SJSA1 (cell line): Measurements from ENCODE around the gene GPBP1L1. TPM values are rescaled to one million over a fixed set of nuclear protein-coding genes. Genes with fewer than 3 reads are reported as not detected.

Experiments
- DNase-seq, 2 experiments: peaks; one replicate each; pipeline ENCODE4 v3.0.0-alpha.2; 2015 to 2020; ENCODE audit warnings: low spot score in 2 of 2, low read depth in 1 of 2
- H3K27ac ChIP-seq: fragments of 250-450 bp; sonication (Bioruptor Pico); 2 replicates; pipeline ENCODE4 v1.5.1; 2020; ENCODE audit warnings: mild to moderate bottlenecking, moderate library complexity
- H3K27me3 ChIP-seq: fragments of 250-450 bp; sonication (Bioruptor Pico); replicated peaks from 2 replicates; pipeline ENCODE4 v1.5.1; 2020; ENCODE audit warnings: mild to moderate bottlenecking, moderate library complexity
- H3K36me3 ChIP-seq: fragments of 250-450 bp; sonication (Bioruptor Pico); 2 replicates; pipeline ENCODE4 v1.5.1; 2020; ENCODE audit warnings: mild to moderate bottlenecking
- H3K4me1 ChIP-seq: fragments of 250-450 bp; sonication (Bioruptor Pico); replicated peaks from 2 replicates; pipeline ENCODE4 v1.6.1; 2021; ENCODE audit warnings: mild to moderate bottlenecking
- H3K4me3 ChIP-seq: fragments of 250-450 bp; sonication (Bioruptor Pico); 2 replicates; pipeline ENCODE4 v1.5.1; 2020; ENCODE audit warnings: mild to moderate bottlenecking
- H3K9me3 ChIP-seq: fragments of 250-450 bp; sonication (Bioruptor Pico); replicated peaks from 2 replicates; pipeline ENCODE4 v1.5.1; 2020; ENCODE audit warnings: mild to moderate bottlenecking
- total RNA-seq: library from RNA; depleted of rRNA; stranded (reverse); fragments of >200 nt; shearing (Covaris generic); gene quantifications from 2 replicates; pipeline ENCODE4 v1.2.3, GENCODE V29; 2014

Gene GPBP1L1
- total RNA-seq, 1 experiment from 2014 or later: 95.1 TPM

- Histone ChIP-seq H3K36me3 (peaks cover 30% of the 10 kb centered on the region), H3K4me1 (peaks cover 18% of the 10 kb centered on the region), H3K9me3 (no peaks in the 10 kb centered on the region; the same call in 1 of the 2 replicates), H3K27me3 (no peaks in the 10 kb centered on the region), H3K27ac (no peak overlapping the region), H3K4me3 (no peak overlapping the region)
- no peak for DNase-seq
Measured at GRCh38 chr1:45669859-45670655, 16.3 kb downstream of the GPBP1L1 start.

GRCh38 chr1:45669379-45669778 is 17.0 kb downstream of the GPBP1L1 start:
- no peaks in the 10 kb centered on the region for H3K27me3 ChIP-seq
- peak in 1 of 2 experiments; percentile 39 for DNase-seq
- H3K4me1 ChIP-seq: peaks cover 18% of the 10 kb centered on the region
- peaks cover 24% of the 10 kb centered on the region for H3K36me3 ChIP-seq
- H3K9me3 ChIP-seq: no peaks in the 10 kb centered on the region
- H3K27ac ChIP-seq: no peak overlapping the region
- no peak overlapping the region for H3K4me3 ChIP-seq

GRCh38 chr1:45668526-45668925 is 17.8 kb downstream of the GPBP1L1 start:
- no peak for DNase-seq
- H3K27me3 ChIP-seq: no peaks in the 10 kb centered on the region
- no peak overlapping the region for H3K27ac ChIP-seq
- H3K9me3 ChIP-seq: no peaks in the 10 kb centered on the region
- peaks cover 18% of the 10 kb centered on the region for H3K4me1 ChIP-seq
- H3K36me3 ChIP-seq: peaks cover 16% of the 10 kb centered on the region
- H3K4me3 ChIP-seq: no peak overlapping the region

- Histone ChIP-seq H3K4me3 (no peak overlapping the region), H3K27me3 (no peaks in the 10 kb centered on the region), H3K9me3 (no peaks in the 10 kb centered on the region), H3K27ac (no peak overlapping the region), H3K4me1 (peaks cover 18% of the 10 kb centered on the region), H3K36me3 (peaks cover 8% of the 10 kb centered on the region)
- no peak for DNase-seq
Measured at GRCh38 chr1:45667321-45668111, 18.8 kb downstream of the GPBP1L1 start.

- DNase-seq: no peak
- Histone ChIP-seq H3K4me1 (peaks cover 18% of the 10 kb centered on the region), H3K27me3 (no peaks in the 10 kb centered on the region), H3K4me3 (no peak overlapping the region), H3K36me3 (peaks cover 8% of the 10 kb centered on the region), H3K27ac (no peak overlapping the region), H3K9me3 (no peaks in the 10 kb centered on the region)
Measured at GRCh38 chr1:45666836-45667235, 19.5 kb downstream of the GPBP1L1 start.

- Histone ChIP-seq H3K36me3 (peaks cover 55% of the 10 kb centered on the region), H3K9me3 (no peaks in the 10 kb centered on the region), H3K27me3 (no peaks in the 10 kb centered on the region), H3K4me3 (no peak overlapping the region), H3K27ac (no peak overlapping the region), H3K4me1 (no peaks in the 10 kb centered on the region)
- no peak for DNase-seq
Measured at GRCh38 chr1:45660336-45660735, 26.0 kb downstream of the GPBP1L1 start.

GRCh38 chr1:45659222-45659621 is 27.1 kb downstream of the GPBP1L1 start:
- Histone ChIP-seq H3K4me1 (no peaks in the 10 kb centered on the region), H3K36me3 (peaks cover 66% of the 10 kb centered on the region)

GRCh38 chr1:45658171-45658570 is 28.2 kb downstream of the GPBP1L1 start:
- Histone ChIP-seq H3K4me1 (no peaks in the 10 kb centered on the region), H3K27me3 (no peaks in the 10 kb centered on the region), H3K9me3 (no peaks in the 10 kb centered on the region), H3K4me3 (no peak overlapping the region), H3K36me3 (peaks cover 74% of the 10 kb centered on the region), H3K27ac (no peak overlapping the region)
- DNase-seq: no peak

More at GRCh38 chr1:45659222-45659621, 27.1 kb downstream of the GPBP1L1 start:
- Histone ChIP-seq H3K4me3 (no peak overlapping the region), H3K27me3 (no peaks in the 10 kb centered on the region), H3K9me3 (no peaks in the 10 kb centered on the region), H3K27ac (no peak overlapping the region)
- DNase-seq: no peak

- no peaks in the 10 kb centered on the region for H3K4me1 ChIP-seq
- H3K27me3 ChIP-seq: no peaks in the 10 kb centered on the region
- H3K9me3 ChIP-seq: no peaks in the 10 kb centered on the region
- H3K36me3 ChIP-seq: peaks cover 87% of the 10 kb centered on the region
- no peak for DNase-seq
- H3K4me3 ChIP-seq: no peak overlapping the region
- H3K27ac ChIP-seq: no peak overlapping the region
Measured at GRCh38 chr1:45656573-45657226, 29.6 kb downstream of the GPBP1L1 start.

GRCh38 chr1:45654540-45655280 is 31.6 kb downstream of the GPBP1L1 start:
- no peaks in the 10 kb centered on the region for H3K4me1 ChIP-seq
- no peak for DNase-seq

GRCh38 chr1:45647248-45648021 is 38.9 kb downstream of the GPBP1L1 start:
- H3K9me3 ChIP-seq: no peaks in the 10 kb centered on the region
- no peak overlapping the region for H3K27ac ChIP-seq
- peaks cover 63% of the 10 kb centered on the region for H3K36me3 ChIP-seq
- no peaks in the 10 kb centered on the region for H3K27me3 ChIP-seq
- H3K4me1 ChIP-seq: 0 out of 2 replicates have a peak, but pooled peaks cover 4% of the 10 kb centered on the region
- H3K4me3 ChIP-seq: no peak overlapping the region
- no peak for DNase-seq

More at GRCh38 chr1:45654540-45655280, 31.6 kb downstream of the GPBP1L1 start:
- H3K4me3 ChIP-seq: no peak overlapping the region
- no peak overlapping the region for H3K27ac ChIP-seq
- H3K36me3 ChIP-seq: peaks cover 96% of the 10 kb centered on the region
- H3K9me3 ChIP-seq: no peaks in the 10 kb centered on the region
- H3K27me3 ChIP-seq: no peaks in the 10 kb centered on the region

- Histone ChIP-seq H3K27ac (no peak overlapping the region), H3K36me3 (peaks cover 60% of the 10 kb centered on the region), H3K4me1 (0 out of 2 replicates have a peak, but pooled peaks cover 4% of the 10 kb centered on the region), H3K9me3 (no peaks in the 10 kb centered on the region), H3K27me3 (no peaks in the 10 kb centered on the region), H3K4me3 (no peak overlapping the region)
- no peak for DNase-seq
Measured at GRCh38 chr1:45644661-45645060, 41.7 kb downstream of the GPBP1L1 start.
